OCI-LY3 (cell line): Measurements from ENCODE around the gene SMG1.

Source experiments
- EZH2phosphoT487 ChIP-seq: fragments of 200-600 bp; shearing (Covaris generic); IDR thresholded peaks from 2 replicates; pipeline ENCODE4 v1.6.1; 2018; ENCODE audit warnings: antibody characterized with exemption, mixed run types, low read depth
- TF ChIP-seq, protein P1 (sequence below): fragments of 200-600, 300-600 bp; sonication (generic); IDR thresholded peaks from 2 replicates; pipeline ENCODE4 v1.5.1; 2014; ENCODE audit warnings: antibody characterized with exemption, low read length, low read depth

DNA sequence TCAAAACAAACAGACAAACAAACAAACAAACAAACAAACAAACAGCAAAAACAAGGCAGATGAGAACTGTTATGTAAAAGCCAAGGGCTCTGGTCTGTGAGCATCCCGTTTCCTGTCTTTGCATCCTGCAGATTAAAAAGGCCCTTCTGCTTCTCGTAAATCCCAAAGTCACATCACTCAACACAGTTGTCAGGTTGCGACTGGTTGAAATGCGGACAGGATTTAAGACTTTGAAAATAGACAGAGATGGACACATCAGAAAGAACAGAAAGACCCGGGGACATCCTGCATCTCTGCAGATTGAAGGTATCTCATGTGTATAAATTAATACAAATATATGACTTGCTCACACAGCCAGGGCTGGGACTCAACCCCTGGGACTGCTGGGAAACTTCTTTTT lies 39.3 kb upstream of the SMG1 start:
- TF ChIP-seq, protein P1, sequence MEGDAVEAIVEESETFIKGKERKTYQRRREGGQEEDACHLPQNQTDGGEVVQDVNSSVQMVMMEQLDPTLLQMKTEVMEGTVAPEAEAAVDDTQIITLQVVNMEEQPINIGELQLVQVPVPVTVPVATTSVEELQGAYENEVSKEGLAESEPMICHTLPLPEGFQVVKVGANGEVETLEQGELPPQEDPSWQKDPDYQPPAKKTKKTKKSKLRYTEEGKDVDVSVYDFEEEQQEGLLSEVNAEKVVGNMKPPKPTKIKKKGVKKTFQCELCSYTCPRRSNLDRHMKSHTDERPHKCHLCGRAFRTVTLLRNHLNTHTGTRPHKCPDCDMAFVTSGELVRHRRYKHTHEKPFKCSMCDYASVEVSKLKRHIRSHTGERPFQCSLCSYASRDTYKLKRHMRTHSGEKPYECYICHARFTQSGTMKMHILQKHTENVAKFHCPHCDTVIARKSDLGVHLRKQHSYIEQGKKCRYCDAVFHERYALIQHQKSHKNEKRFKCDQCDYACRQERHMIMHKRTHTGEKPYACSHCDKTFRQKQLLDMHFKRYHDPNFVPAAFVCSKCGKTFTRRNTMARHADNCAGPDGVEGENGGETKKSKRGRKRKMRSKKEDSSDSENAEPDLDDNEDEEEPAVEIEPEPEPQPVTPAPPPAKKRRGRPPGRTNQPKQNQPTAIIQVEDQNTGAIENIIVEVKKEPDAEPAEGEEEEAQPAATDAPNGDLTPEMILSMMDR, result no peak
- TF ChIP-seq EZH2phosphoT487, result no peak
